Neural cell (in vitro differentiated cells): ENCODE results near the gene CAPN12.

Experiments
- EP300 ChIP-seq: fragments of 450-650 bp; conservative IDR thresholded peaks from 2 replicates; pipeline ENCODE4 v1.6.1; 2014; ENCODE audit warnings: antibody characterized with exemption, mild to moderate bottlenecking, moderate library complexity; ENCODE audit not compliant: poor library complexity, severe bottlenecking
- EZH2 ChIP-seq: fragments of 200-600, 300-800 bp; shearing (Covaris generic), sonication (generic); IDR thresholded peaks from 2 replicates; pipeline ENCODE4 v1.6.1; 2014; ENCODE audit warnings: antibody characterized with exemption, low read length, borderline replicate concordance, mild to moderate bottlenecking; ENCODE audit not compliant: insufficient read depth, poor library complexity, severe bottlenecking
- MXI1 ChIP-seq: fragments of 450-650 bp; conservative IDR thresholded peaks from 2 replicates; pipeline ENCODE4 v1.6.1; 2014; ENCODE audit warnings: antibody characterized with exemption, mild to moderate bottlenecking; ENCODE audit not compliant: poor library complexity, severe bottlenecking
- POLR2AphosphoS5 ChIP-seq: IDR thresholded peaks from 2 replicates; pipeline ENCODE4 v1.6.1; 2012
- RAD21 ChIP-seq: fragments of 450-650 bp; conservative IDR thresholded peaks from 2 replicates; pipeline ENCODE4 v1.6.1; 2014; ENCODE audit warnings: antibody characterized with exemption, mild to moderate bottlenecking, moderate library complexity
- SMC3 ChIP-seq: fragments of 450-650 bp; conservative IDR thresholded peaks from 2 replicates; pipeline ENCODE4 v1.6.1; 2014; ENCODE audit warnings: antibody characterized with exemption, mild to moderate bottlenecking, moderate library complexity; ENCODE audit not compliant: poor library complexity
- TAF1 ChIP-seq: IDR thresholded peaks from 2 replicates; pipeline ENCODE4 v1.6.1; 2012; ENCODE audit warnings: low read depth
- TF ChIP-seq, protein P1 (sequence below): fragments of 450-650 bp; IDR thresholded peaks from 2 replicates; pipeline ENCODE4 v1.5.1; 2014; ENCODE audit warnings: antibody characterized with exemption, mild to moderate bottlenecking, moderate library complexity; ENCODE audit not compliant: poor library complexity, severe bottlenecking
- TF ChIP-seq, protein P2 (sequence below): IDR thresholded peaks from 2 replicates; pipeline ENCODE4 v1.6.1; 2012; ENCODE audit warnings: borderline replicate concordance

- no peak for TF ChIP-seq EP300
- TF ChIP-seq, protein P1, sequence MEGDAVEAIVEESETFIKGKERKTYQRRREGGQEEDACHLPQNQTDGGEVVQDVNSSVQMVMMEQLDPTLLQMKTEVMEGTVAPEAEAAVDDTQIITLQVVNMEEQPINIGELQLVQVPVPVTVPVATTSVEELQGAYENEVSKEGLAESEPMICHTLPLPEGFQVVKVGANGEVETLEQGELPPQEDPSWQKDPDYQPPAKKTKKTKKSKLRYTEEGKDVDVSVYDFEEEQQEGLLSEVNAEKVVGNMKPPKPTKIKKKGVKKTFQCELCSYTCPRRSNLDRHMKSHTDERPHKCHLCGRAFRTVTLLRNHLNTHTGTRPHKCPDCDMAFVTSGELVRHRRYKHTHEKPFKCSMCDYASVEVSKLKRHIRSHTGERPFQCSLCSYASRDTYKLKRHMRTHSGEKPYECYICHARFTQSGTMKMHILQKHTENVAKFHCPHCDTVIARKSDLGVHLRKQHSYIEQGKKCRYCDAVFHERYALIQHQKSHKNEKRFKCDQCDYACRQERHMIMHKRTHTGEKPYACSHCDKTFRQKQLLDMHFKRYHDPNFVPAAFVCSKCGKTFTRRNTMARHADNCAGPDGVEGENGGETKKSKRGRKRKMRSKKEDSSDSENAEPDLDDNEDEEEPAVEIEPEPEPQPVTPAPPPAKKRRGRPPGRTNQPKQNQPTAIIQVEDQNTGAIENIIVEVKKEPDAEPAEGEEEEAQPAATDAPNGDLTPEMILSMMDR: no peak
- no peak for TF ChIP-seq POLR2AphosphoS5
- TF ChIP-seq, protein P2, sequence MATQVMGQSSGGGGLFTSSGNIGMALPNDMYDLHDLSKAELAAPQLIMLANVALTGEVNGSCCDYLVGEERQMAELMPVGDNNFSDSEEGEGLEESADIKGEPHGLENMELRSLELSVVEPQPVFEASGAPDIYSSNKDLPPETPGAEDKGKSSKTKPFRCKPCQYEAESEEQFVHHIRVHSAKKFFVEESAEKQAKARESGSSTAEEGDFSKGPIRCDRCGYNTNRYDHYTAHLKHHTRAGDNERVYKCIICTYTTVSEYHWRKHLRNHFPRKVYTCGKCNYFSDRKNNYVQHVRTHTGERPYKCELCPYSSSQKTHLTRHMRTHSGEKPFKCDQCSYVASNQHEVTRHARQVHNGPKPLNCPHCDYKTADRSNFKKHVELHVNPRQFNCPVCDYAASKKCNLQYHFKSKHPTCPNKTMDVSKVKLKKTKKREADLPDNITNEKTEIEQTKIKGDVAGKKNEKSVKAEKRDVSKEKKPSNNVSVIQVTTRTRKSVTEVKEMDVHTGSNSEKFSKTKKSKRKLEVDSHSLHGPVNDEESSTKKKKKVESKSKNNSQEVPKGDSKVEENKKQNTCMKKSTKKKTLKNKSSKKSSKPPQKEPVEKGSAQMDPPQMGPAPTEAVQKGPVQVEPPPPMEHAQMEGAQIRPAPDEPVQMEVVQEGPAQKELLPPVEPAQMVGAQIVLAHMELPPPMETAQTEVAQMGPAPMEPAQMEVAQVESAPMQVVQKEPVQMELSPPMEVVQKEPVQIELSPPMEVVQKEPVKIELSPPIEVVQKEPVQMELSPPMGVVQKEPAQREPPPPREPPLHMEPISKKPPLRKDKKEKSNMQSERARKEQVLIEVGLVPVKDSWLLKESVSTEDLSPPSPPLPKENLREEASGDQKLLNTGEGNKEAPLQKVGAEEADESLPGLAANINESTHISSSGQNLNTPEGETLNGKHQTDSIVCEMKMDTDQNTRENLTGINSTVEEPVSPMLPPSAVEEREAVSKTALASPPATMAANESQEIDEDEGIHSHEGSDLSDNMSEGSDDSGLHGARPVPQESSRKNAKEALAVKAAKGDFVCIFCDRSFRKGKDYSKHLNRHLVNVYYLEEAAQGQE: no peak
- TF ChIP-seq SMC3: no peak
- TF ChIP-seq EZH2: no peak
- no peak for TF ChIP-seq RAD21
- no peak for TF ChIP-seq TAF1
- TF ChIP-seq MXI1: no peak
These were observed 47.1 kb downstream of the CAPN12 start for GRCh38 chr19:38697197-38697596.
